MM.1S (cell line): ENCODE measurements around the gene RASL10B.

ENCODE experiments used
- DNase-seq: peaks from one replicate; pipeline ENCODE4 v3.0.0-alpha.2; 2015
- H2AFZ ChIP-seq: fragments of 300-600 bp; sonication (generic); 2 replicates; pipeline ENCODE4 v1.6.0; 2016; ENCODE audit warnings: antibody characterized with exemption, low read length
- H3F3A ChIP-seq: fragments of 300-600 bp; sonication (generic); 2 replicates; pipeline ENCODE4 v1.6.1; 2016; ENCODE audit warnings: mild to moderate bottlenecking, antibody characterized with exemption, low read length, moderate library complexity, mixed read lengths; ENCODE audit not compliant: insufficient read depth
- H3K27ac ChIP-seq: fragments of 300-600 bp; sonication (generic); 2 replicates; pipeline ENCODE4 v1.5.1; 2016; ENCODE audit warnings: mild to moderate bottlenecking, low read length
- H3K27me3 ChIP-seq: fragments of 300-600 bp; sonication (generic); replicated peaks from 2 replicates; pipeline ENCODE4 v1.6.0; 2016; ENCODE audit warnings: low read length; ENCODE audit not compliant: insufficient read depth
- H3K36me3 ChIP-seq: fragments of 300-600 bp; sonication (generic); replicated peaks from 2 replicates; pipeline ENCODE4 v1.6.1; 2016; ENCODE audit warnings: mild to moderate bottlenecking, low read length, mixed read lengths; ENCODE audit not compliant: insufficient read depth
- H3K4me1 ChIP-seq: fragments of 300-600 bp; sonication (generic); 2 replicates; pipeline ENCODE4 v1.6.1; 2016; ENCODE audit warnings: low read length, mixed read lengths
- H3K4me2 ChIP-seq: fragments of 300-600 bp; sonication (generic); 2 replicates; pipeline ENCODE4 v1.6.0; 2016; ENCODE audit warnings: low read depth, low read length
- H3K4me3 ChIP-seq: fragments of 300-600 bp; sonication (generic); 2 replicates; pipeline ENCODE4 v1.5.1; 2016; ENCODE audit warnings: low read length, mixed read lengths
- H3K79me2 ChIP-seq: fragments of 300-600 bp; sonication (generic); 2 replicates; pipeline ENCODE4 v1.6.1; 2016; ENCODE audit warnings: mixed run types, low read length, mixed read lengths
- H3K9ac ChIP-seq: fragments of 300-600 bp; sonication (generic); 2 replicates; pipeline ENCODE4 v1.6.1; 2016; ENCODE audit warnings: low read length, mixed read lengths
- H3K9me2 ChIP-seq: fragments of 300-600 bp; sonication (generic); replicated peaks from 2 replicates; pipeline ENCODE4 v1.6.1; 2016; ENCODE audit warnings: mild to moderate bottlenecking, low read length, mixed read lengths; ENCODE audit not compliant: insufficient read depth
- H3K9me3 ChIP-seq: fragments of 300-600 bp; sonication (generic); replicated peaks from 2 replicates; pipeline ENCODE4 v1.6.1; 2016; ENCODE audit warnings: mild to moderate bottlenecking, low read length, mixed read lengths; ENCODE audit not compliant: insufficient read depth
- H4K20me1 ChIP-seq: fragments of 300-600 bp; sonication (generic); 2 replicates; pipeline ENCODE4 v1.6.1; 2016; ENCODE audit warnings: mild to moderate bottlenecking, low read length, moderate library complexity, mixed read lengths; ENCODE audit not compliant: insufficient read depth
- CTCF ChIP-seq: fragments of 300-600 bp; sonication (generic); IDR thresholded peaks from 2 replicates; pipeline ENCODE4 v1.5.1; 2016; ENCODE audit warnings: antibody characterized with exemption, low read length, mixed read lengths
- EZH2 ChIP-seq: fragments of 300-600 bp; sonication (generic); optimal IDR thresholded peaks from 2 replicates; pipeline ENCODE3; 2017; ENCODE audit warnings: low read depth, mild to moderate bottlenecking, antibody characterized with exemption, low read length, mixed read lengths
- EZH2phosphoT487 ChIP-seq: fragments of 300-600 bp; sonication (generic); IDR thresholded peaks from 2 replicates; pipeline ENCODE4 v1.6.1; 2018; ENCODE audit warnings: antibody characterized with exemption, low read length

Gene RASL10B

GRCh38 chr17:35728551-35728950 is 2.9 kb upstream of the RASL10B start:
- Histone ChIP-seq H3K27ac (no peak overlapping the region), H3K79me2 (no peaks in the 10 kb centered on the region), H3K9me3 (no peaks in the 10 kb centered on the region), H3K4me2 (no peak overlapping the region), H2AFZ (no peak overlapping the region), H3K4me1 (peaks cover 18% of the 10 kb centered on the region), H4K20me1 (no peaks in the 10 kb centered on the region), H3K27me3 (no peaks in the 10 kb centered on the region), H3K9ac (no peak overlapping the region), H3F3A (no peaks in the 10 kb centered on the region), H3K4me3 (no peak overlapping the region), H3K36me3 (no peaks in the 10 kb centered on the region), H3K9me2 (no peaks in the 10 kb centered on the region)
- no peak for DNase-seq
- TF ChIP-seq EZH2 = no peak
- TF ChIP-seq EZH2phosphoT487 = no peak
- no peak for TF ChIP-seq CTCF

- Histone ChIP-seq H3K27ac (no peak overlapping the region), H3K4me3 (no peak overlapping the region), H3K79me2 (no peaks in the 10 kb centered on the region), H3K9me2 (no peaks in the 10 kb centered on the region), H3F3A (no peaks in the 10 kb centered on the region), H2AFZ (no peak overlapping the region), H3K9me3 (no peaks in the 10 kb centered on the region), H3K27me3 (no peaks in the 10 kb centered on the region), H3K36me3 (no peaks in the 10 kb centered on the region), H3K9ac (no peak overlapping the region), H3K4me2 (no peak overlapping the region), H4K20me1 (no peaks in the 10 kb centered on the region), H3K4me1 (peaks cover 18% of the 10 kb centered on the region)
- TF ChIP-seq EZH2 (no peak), EZH2phosphoT487 (no peak), CTCF (no peak)
- DNase-seq = no peak
These were observed 2.0 kb upstream of the RASL10B start for GRCh38 chr17:35729405-35729833.

- no peaks in the 10 kb centered on the region for H3K9me2 ChIP-seq
- H4K20me1 ChIP-seq = no peaks in the 10 kb centered on the region
- H3K36me3 ChIP-seq = no peaks in the 10 kb centered on the region
- H3K9ac ChIP-seq = no peak overlapping the region
- H3K4me3 ChIP-seq = no peak overlapping the region
- H3K27me3 ChIP-seq = no peaks in the 10 kb centered on the region
- H3K27ac ChIP-seq = no peak overlapping the region
- TF ChIP-seq CTCF (no peak), EZH2 (no peak), EZH2phosphoT487 (no peak)
- no peaks in the 10 kb centered on the region for H3K79me2 ChIP-seq
- H2AFZ ChIP-seq = no peak overlapping the region
- peaks cover 18% of the 10 kb centered on the region for H3K4me1 ChIP-seq
- no peaks in the 10 kb centered on the region for H3F3A ChIP-seq
- H3K9me3 ChIP-seq = no peaks in the 10 kb centered on the region
- DNase-seq = no peak
- no peak overlapping the region for H3K4me2 ChIP-seq
These were observed 936 bp upstream of the RASL10B start for GRCh38 chr17:35730400-35731005.
